Ishikawa (cell line): ENCODE measurements around the gene ARMH4.

ENCODE experiments used
- EP300 ChIP-seq: IDR thresholded peaks from 2 replicates; pipeline ENCODE4 v1.6.1; 2012; ENCODE audit warnings: borderline replicate concordance
- REST ChIP-seq: IDR thresholded peaks from 2 replicates; pipeline ENCODE4 v1.6.1; 2012; ENCODE audit warnings: low read depth, mild to moderate bottlenecking
- YY1 ChIP-seq: IDR thresholded peaks from 2 replicates; pipeline ENCODE4 v1.6.1; 2012; ENCODE audit warnings: low read depth

- TF ChIP-seq EP300 = no peak
- no peak for TF ChIP-seq REST
- no peak for TF ChIP-seq YY1
Observed at GRCh38 chr14:58026219-58026618, 125.8 kb downstream of the ARMH4 start.
